HG03571 (cell line): ENCODE measurements around the gene SRP14.

Experiments
- ATAC-seq: cut with Tn5 transposase; IDR thresholded peaks from one replicate; pipeline ENCODE4 v1.9.1; 2021; ENCODE audit not compliant: unreplicated experiment

The SRP14 gene

DNA sequence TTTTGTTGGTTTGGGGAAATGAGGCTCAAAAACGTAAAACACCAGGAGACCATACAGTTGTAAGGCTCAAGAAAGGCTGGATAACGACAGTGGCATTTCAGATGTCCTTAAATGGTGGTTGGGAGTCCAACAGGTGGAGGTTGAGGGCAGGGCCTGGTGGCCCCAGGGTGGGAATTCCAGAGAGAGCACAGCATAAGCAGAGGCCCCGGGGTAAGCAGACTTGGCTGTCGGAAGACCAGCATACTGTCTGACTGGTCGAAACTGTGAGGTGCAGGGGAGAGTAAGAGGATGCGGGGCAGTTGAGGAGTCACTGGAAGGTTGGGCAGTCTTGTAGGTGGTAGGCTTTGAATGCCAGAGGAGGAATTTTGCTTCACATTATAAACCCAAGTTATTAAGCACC lies 48.3 kb downstream of the SRP14 start:
- no peak for ATAC-seq

DNA sequence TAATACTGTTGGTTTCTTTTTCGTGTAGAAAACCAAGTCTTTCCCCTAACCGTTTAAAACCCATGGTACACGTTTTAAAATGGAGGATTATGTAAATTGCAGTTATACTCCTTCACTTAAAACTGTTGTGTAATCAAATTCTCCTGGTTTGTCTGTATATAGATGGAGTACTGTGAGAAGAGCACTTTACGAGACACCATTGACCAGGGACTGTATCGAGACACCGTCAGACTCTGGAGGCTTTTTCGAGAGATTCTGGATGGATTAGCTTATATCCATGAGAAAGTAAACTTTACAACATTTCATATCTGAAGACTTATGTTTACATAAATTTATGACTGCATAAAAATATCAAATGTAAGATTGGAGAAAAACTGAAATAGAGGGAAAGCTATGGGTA lies 51.2 kb downstream of the SRP14 start:
- no peak for ATAC-seq
